RPMI7951 (cell line): ENCODE data around the gene SLC22A5. TPM values are rescaled to one million over a fixed set of nuclear protein-coding genes. Genes with fewer than 3 reads are reported as not detected.
A peak's percentile ranks its signal among the peaks of the same experiment; 100 is the strongest.

Experiments used
- DNase-seq: peaks from one replicate; pipeline ENCODE4 v3.0.0-alpha.2; 2012; ENCODE audit warnings: low read depth
- total RNA-seq: library from RNA; depleted of rRNA; stranded (reverse); fragments of >200 nt; shearing (Covaris generic); gene quantifications from 2 replicates; pipeline ENCODE4 v1.2.3, GENCODE V29; 2014; rRNA removed

The SLC22A5 gene
- 2.5 and 4.0 TPM in 2 replicates for total RNA-seq

DNA sequence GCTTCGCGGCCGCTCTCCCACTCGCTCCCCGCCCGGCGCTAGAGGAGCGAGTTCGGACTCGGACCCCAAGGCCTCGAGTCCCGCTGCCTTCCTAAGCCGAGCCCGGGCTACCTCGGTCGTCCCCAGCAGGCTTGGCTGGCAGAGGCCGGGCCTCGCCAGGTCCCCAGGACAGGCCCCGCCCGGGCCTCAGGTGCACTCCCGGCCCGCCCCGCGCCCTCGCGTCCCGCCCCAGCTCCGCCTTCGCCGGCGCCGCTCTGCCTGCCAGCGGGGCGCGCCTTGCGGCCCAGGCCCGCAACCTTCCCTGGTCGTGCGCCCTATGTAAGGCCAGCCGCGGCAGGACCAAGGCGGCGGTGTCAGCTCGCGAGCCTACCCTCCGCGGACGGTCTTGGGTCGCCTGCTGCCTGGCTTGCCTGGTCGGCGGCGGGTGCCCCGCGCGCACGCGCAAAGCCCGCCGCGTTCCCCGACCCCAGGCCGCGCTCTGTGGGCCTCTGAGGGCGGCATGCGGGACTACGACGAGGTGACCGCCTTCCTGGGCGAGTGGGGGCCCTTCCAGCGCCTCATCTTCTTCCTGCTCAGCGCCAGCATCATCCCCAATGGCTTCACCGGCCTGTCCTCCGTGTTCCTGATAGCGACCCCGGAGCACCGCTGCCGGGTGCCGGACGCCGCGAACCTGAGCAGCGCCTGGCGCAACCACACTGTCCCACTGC is at the start of gene SLC22A5:
TSS of gene SLC22A5 (plus strand) at position 237 of the 707 bp plus-strand sequence. CDS start at position 500, 263 bp downstream.
- peak; percentile 42 for DNase-seq

DNA sequence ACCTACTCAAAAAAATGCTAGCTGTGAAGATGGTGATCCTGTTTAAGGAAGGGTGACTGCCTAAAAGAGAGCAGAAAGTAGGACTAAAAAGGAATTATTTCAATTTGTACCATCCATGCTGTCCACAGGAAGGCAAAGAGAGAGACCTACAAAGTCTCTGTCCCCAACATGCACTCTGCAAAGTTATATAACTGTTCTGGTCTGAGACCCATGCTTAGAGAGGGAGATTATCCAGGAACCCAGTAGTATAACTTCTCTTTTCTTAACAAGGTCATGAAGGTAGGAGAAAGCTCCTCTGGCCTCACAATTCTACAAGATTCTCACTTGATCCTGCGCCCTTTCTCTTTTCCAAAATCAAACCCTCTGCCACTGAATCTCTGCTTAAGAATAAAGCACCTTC is 49.5 kb upstream of the SLC22A5 start:
- DNase-seq, result no peak

DNA sequence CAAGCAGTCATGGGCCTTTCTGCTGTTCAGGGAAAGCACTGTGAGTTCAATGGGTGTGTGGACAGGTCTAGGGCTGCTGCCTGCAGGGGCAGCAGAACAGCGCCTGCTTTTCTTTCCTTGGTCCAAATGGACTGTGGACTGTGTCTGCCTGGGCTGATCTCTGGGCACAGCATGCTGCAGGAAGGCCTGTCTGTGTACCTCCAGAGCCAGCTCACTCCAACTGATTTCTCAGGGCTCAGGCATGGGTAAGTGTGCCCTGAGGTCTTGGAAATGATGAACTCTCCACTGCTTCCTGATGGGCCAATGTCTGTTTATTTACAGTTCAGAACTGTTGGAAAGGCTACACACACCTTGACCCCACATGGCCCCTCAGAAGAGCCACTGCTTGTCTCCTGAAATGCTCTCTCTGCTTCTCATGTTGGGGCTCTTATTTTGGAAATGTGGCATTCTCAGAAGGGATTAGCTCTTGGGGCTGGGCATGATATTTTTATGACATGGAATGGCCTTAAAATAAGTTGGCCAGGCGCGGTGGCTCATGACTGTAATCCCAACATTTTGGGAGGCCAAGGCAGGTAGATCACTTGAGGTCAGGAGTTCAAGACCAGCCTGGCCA is 48.3 kb upstream of the SLC22A5 start:
- DNase-seq, result no peak

DNA sequence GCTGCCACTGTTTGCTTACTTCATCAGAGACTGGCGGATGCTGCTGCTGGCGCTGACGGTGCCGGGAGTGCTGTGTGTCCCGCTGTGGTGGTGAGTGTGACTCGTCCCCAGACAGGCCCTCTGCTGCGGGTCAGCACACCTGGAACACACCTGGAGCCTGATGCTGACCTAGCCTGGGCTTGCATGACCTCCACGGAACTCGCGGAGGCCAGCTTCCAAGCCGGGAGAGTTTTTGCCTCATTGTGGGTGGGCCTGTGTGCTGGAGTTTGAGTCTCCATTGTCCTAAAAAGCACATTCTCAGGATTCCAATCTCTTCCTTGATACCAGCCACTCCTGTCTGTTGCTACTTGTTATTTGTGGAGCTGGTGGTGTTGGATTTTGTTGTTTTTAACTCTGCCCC is 47.2 kb upstream of the SLC22A5 start:
- no peak for DNase-seq

DNA sequence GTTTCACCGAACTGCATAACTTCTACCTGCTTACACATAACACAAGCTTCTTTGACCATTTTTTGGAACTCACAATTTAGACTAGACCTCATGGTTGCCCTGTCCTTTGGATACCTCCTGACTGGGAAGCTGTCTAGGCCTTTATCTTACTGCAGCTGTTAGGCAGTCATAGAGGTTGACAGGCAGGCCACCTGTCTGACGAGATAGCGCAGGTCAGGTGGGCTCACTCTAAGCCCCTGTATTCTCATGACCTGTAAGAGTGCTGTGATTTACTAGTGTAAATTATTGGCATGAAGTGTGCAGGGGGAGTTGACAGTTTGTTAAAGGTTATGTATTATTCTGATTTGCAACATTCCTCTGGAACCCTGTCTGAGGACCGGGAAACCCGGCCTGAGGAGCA is 46.3 kb upstream of the SLC22A5 start:
- DNase-seq, result no peak

DNA sequence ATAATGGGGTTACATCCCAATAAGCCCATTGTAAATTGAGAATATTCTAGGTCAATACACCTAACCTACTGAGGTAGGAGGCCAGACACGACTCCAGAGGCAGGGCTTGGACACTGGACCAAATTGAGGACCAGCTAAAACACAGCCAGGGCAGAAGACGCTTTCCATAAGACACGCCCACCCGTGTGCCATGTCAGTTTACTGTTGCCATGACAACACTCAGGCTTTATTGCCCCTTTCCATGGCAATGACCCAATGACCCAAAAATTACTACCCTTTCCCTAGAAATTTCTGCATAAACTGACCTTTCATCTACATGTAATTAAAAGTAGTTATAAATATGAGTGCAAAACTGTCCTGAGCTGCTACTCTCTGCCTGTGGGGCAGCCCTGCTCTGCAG is 43.8 kb upstream of the SLC22A5 start:
- DNase-seq, result no peak

DNA sequence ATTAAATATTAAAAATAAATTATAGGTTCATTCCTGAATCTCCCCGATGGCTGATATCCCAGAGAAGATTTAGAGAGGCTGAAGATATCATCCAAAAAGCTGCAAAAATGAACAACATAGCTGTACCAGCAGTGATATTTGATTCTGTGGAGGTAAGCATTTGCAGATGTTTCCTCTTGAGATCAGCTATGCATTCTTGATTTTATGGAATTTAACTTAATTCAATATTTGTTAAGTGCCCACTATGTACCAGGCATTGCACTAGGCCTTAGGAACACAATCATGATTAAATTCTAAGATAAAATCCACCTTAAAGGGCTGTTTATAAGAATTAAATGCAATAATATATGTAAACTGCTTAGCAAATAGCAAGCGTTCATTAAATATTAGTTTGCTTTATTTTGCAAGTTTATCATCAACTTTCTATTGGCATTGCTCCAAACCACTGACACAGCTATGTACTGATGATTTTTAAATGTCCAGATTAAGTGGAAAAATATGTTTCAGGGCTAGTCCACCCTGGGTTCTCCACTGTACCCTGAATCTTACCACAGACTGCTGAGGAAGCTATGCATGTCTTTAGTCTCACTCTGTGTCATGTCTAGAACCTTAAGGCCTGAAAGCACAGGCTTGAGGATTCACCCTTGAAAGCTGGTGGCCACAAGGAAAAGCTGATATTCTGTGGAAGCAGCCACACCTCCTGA is 42.1 kb upstream of the SLC22A5 start:
- no peak for DNase-seq

DNA sequence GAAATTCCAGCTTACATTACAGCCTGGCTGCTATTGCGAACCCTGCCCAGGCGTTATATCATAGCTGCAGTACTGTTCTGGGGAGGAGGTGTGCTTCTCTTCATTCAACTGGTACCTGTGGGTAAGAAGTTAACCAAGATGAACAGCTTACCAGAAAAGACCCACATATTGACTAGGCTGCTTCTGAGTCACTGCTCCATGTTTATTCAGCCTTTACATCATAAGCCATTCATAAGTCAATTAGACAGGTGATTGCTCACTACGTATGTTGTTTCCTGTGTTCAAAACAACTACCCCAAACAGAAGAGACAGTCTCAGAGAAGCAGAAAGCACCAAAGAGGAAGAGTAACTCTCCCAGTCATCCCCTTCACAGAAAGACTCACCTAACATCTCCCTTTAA is 34.7 kb upstream of the SLC22A5 start:
- DNase-seq, result no peak

DNA sequence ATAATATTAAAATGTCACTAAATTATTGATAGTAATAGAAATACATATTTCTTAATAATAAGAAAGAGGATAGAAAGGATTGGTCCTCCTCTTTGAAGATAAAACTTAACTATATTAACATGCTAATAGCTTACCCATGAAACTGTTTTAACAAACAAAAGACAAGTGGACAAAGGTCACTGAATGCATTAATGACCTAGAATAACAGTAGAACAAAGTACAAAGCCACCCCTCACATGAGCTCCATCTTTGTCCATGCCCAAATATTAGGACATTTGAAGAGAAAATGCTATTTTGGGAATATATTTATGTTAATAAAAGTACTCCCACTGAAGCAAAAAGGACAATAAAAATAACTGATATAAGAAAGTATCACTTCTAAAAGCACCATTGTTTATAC is 34.1 kb upstream of the SLC22A5 start:
- no peak for DNase-seq

DNA sequence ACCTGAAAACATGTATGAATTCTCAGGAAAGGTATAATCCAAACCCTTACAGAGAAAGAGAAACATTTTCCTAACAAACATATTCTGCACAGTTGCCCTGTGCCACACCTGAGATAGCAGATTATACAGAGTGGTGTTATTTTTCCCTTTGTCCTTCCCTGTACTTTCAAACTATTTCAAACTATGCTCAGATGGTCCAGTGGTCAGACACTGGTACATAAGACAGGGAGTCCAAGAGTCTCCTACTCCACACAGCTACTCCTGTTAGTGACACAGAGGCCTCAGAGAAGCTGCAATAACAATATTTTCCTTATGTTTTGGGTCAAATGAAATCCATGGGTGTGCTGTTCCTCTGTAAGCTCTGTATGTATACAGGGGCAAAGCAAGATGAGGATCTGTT is 30.0 kb upstream of the SLC22A5 start:
- no peak for DNase-seq

DNA sequence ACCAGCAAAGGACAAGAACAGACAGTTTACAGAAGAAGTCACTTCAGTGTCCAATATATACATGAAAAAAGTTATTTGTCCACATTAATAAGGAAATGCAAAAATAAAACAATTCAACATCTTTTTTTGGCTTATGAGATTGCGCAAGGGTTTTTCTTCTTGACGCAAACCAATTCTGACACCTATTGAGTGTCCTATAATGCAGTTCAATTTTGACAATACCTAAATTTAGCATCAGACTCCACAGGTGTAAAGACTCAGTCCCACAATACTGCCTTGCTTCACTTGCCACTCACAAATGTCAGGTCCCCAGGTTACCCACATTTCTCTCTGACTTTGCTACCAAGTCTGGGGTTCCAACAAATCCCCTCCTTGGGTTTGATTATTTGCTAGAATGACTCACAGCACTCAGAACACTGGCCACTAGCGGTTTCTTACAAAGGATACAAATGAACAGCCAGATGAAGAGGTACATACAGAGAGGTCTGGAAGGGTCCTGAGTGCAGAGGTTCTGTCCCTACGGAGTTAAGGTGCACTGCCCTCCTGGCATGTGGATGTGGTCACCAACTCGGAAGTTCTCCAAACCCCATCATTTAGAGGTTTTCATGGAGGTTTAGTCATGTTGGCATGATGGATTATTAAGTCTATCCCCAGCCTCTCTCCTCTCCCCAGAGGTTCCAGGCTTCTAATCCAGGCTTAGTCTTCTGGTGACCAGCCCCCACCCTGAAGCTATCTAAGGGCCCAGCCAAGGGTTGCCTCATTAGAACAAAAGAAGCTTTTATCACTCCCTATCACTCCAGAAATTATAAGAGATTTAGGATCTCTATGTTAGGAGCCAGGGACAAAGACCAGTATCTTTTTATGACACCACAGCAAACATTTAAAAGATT is 27.0 kb upstream of the SLC22A5 start:
- peak; percentile 5 for DNase-seq

DNA sequence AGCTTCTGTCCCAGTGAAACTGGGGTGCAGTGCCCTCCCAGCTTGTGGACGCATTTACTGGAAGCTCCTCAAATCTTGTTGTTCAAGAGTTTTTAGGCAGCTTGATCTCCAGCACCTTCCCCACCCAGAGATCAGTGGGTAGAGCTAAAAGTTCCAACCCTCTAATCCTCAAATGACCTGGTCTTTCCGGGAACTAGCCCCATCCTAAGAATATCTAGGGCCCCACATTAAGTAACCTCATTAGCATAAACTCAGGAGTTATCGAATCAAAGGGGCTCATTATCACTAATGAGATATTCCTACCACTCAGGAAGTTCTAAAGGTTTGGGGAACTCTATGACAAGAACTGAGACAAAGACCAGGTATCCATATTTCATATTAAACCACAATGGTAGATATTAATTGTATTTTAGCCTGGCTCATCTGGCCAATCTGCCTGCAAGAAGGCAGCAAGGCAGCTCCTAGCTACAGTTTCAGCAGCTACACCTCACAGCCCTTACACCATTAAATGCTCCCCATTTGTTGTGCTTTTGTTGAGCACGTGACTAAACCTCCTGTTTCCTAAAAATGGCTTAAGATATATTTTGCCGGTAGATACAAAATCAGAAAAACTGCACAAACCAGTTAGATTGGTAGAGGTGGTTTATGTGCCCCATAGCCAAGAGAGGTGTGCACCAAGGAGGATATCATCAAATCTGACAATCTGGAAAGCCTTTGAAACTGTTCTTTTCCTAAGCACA is 24.6 kb upstream of the SLC22A5 start:
- no peak for DNase-seq

DNA sequence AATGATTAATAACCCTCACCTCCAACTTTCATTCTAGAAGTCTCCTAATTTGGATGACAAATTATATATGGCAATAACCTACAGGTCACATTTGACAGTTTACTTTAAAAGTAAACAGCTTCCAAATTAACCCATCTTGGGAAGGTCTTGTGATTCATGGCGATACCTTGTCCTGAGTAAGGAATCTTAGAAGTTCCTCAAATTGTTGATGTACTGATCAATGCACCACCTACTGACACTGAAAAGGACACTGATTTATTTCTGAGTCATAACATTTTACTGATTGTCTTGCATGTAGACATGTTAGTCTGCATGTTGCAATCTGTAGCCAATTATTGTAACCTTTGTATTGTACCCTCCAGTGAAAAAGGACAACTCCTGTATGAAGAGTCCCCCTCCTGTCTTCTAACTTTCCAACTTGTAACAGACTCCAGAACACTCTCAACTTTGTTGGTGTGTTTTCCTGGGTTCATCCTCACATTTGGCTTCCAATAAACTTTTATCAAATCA is 16.0 kb upstream of the SLC22A5 start:
- no peak for DNase-seq

DNA sequence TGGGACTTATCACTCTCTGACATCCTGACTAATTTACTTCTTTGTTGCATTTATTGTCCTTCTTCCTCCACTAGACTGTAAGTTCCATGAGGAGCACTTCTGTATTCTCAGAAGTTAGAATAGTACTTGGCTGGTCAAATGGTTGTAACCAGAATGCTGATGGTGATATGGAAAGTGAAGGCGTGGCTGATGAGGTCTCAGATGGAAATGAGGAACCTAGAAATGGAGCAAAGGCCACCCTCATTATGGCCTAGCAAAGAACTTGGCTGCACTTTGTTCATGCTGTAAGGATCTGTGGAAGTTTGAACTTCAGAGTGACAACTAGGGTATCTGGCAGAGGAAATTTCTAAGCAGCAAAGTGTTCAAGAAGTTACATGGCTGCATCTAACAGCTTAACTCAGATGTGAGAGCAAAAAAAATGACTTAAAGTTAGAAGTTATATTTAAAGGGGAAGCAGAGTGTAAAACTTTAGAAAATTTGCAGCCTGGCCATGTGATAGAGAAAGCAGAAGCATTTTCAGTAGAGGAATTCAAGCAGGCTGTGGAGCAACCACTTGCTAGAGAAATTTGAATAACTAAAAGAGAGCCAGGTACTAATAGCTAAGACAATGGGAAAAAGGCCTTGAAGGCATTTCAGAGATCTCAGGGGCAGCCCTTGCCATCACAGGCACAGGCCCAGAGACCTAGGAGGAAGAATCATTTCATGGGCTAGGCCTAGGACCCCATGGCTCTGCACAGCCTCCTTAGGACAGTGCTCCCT is 14.9 kb upstream of the SLC22A5 start:
- no peak for DNase-seq

DNA sequence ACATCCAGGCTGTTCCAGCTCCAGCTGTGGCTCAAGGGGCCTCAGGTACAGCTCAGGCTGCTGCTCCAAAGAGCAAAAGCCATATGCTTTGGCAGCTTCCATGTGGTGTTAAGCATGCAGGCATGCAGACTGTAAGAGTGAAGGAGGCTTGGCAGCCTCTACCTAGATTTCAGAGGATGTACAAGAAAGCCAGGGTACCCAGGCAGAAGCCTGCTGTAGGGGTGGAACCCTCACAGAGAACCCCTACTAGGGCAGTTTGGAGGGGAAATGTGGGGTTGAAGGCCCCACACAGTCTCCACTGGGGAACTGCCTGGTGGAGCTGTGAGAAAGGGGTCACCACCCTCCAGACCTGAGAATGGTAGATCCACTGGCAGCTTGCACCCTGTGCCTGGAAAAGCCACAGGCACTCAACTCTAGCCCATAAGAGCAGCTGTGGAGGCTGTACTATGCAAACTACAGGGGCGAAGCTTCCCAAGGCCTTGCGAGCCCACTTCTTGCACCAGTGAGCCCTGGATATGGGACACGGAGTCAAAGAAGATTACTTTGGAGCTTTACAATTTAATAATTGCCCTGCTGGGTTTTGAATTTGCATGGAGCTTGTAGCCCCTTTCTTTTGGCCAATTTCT is 14.3 kb upstream of the SLC22A5 start:
- DNase-seq, result no peak

DNA sequence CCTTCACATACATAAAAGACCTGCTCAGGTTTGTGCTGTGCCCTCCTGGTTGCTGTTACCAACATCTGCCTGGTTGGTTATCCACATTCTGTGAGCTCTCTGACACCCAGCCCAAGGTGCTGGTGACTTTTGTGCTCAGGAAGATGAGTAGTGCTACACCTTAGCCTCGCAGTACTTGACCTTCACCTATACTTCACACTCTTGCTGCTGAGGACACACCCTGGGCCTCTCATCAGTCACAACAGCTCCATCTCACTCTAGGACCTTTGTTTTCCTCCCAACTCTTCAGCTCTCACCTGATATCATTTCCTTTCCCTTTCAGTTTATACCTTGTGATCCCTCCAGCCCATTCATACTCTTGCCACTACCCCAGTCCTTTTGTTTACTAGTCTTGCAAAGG is 10.7 kb upstream of the SLC22A5 start:
- no peak for DNase-seq

DNA sequence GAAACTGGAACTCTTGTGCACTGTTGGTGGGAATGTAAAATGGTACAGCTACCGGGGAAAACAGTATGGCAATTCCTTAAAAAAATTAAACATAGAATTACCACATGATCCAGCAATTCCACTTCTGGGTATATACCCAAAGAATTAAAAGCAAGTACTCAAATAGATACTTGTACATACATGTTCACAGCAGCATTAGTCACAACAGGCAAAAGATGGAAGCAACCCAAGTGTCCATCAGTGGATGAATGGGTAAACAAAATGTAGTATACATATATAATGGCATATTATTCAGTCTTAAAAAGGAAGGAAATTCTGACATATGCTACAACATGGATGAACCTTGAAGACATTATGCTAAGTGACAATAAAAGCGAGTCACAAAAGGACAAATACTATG is 7.4 kb upstream of the SLC22A5 start:
- no peak for DNase-seq

DNA sequence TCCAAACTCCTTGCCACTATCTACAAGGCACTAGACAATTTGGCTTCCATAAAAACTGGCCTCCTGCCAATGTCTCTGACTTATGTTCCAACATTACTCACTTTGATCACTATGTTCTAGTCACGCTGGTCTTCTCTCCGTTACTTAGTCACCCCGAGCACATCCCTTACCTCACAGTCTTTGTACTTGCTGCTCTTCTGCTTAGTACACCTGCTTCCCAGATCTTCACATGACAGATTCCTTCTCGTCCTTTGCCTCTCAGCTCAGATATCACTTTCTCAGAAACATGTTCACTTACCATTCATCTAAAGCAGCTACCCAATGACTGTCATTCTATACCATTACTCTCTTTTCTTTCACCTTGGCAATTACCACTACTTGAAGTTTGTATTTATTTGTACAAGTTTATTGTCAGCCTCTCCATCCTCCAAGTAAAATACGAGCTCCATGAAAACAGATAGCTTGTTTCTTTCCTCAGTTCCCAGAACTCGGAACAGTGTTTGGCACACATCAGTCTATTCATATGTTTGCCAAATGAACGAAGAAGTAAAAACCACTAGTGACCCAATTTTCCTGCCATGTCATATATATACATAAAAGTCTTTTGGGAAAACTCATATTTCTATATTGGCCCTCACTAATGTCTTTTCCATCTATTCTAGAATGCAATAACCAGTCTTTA is 5.9 kb upstream of the SLC22A5 start:
- DNase-seq, result peak; percentile 84

DNA sequence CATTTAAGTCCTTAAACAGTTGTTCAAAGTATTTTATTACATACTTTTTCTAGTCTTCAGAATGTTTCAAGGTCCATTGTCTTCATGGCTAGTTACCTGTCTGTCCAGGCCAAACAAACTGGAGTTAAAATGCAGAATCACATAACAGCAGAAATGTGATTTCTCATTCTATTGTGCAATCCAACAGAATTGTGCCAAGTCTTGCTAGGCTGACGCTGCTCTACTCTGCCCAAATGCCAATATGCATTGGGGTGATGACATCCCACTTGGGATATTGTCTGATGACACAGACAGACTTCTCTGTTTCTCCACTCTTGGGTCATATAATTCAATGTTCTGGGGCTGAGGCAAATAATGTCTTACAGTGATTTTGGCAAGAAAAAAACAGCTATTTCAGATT is 5.2 kb upstream of the SLC22A5 start:
- peak; percentile 51 for DNase-seq
